Measurements from ENCODE around the gene CCR5.

Gene CCR5

DNA sequence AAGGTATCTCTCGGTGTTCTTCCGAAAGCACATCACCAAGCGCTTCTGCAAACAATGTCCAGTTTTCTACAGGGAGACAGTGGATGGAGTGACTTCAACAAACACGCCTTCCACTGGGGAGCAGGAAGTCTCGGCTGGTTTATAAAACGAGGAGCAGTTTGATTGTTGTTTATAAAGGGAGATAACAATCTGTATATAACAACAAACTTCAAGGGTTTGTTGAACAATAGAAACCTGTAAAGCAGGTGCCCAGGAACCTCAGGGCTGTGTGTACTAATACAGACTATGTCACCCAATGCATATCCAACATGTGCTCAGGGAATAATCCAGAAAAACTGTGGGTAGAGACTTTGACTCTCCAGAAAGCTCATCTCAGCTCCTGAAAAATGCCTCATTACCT is 12.3 kb upstream of the CCR5 start:
- no peak for DNase-seq (ENCODE audit: low read depth in 2 of 2)

- no peak for DNase-seq (ENCODE audit: low read depth in 2 of 2)
Measured at GRCh38 chr3:46359733-46360493, 10.8 kb upstream of the CCR5 start.

DNA sequence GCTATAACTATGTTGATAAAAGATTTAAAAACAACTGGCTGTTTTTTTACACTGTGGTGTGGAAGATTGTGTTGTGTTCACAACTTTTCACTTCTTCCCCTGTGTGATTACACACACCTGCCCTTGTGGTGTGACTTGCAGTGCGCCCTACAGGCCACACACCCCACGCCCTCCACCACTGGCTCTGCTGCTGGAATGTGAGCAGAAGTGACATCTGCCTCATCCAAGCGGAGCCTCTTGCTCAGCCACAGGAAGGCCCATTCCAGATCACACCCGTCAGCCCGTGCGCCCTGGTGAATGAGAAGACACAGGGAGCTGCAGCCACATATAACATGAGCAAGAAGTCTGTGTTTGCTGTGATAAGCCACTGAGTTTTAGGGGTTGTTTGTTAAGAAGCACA is 9.8 kb upstream of the CCR5 start:
- DNase-seq (ENCODE audit: low read depth in 2 of 2), result no peak

GRCh38 chr3:46361408-46362283 is 9.1 kb upstream of the CCR5 start:
- no peak for DNase-seq (ENCODE audit: low read depth in 2 of 2)

DNA sequence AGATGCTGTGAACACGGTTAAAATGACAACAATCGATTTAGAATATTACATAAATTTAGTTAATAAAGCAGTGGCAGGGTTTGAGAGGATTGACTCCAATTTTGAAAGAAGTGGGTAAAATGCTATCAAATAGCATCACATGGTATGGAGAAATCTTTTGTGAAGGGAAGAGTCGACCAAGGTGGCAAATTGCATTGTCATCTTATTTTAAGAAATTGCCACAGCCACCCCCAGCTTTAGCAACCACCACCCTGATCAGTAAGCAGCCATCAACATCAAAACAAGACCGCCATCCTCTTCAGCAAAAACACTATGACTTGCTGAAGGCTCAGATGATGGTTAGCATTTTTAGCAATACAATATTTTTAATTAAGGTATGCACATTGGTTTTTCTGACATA is 5.7 kb upstream of the CCR5 start:
- no peak for DNase-seq (ENCODE audit: low read depth in 2 of 2)

GRCh38 chr3:46365737-46366524 is 4.8 kb upstream of the CCR5 start:
- DNase-seq (ENCODE audit: low read depth in 2 of 2), result no peak

DNA sequence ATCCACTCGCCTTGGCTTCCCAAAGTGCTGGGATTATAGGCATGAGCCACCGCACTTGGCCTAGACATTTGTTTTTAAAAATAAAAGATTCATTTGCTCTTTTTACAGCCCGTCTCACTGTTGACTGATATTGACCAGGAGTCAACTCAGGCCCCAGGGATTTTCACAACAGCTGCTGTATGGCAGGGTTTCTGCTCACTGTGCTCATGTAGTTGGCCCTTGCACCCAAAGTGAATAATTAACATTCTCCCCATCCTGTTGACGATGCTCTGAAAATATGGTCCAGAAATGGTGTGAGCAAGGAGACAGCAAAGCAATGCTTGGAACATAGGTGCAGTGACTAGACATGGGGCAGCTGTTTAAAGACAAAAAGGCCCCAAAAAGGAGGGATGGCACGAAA is 2.9 kb upstream of the CCR5 start:
- DNase-seq (ENCODE audit: low read depth in 2 of 2), result no peak

- DNase-seq (ENCODE audit: low read depth in 2 of 2), result peak; percentile 31 to 38
Measured at GRCh38 chr3:46368569-46368968, 2.2 kb upstream of the CCR5 start.

GRCh38 chr3:46369151-46369550 is 1.6 kb upstream of the CCR5 start:
- DNase-seq (ENCODE audit: low read depth in 2 of 2), result no peak

- peak; percentile 11 to 20 for DNase-seq (ENCODE audit: low read depth in 2 of 2)
Measured at GRCh38 chr3:46369675-46370132, 1.0 kb upstream of the CCR5 start.

DNA sequence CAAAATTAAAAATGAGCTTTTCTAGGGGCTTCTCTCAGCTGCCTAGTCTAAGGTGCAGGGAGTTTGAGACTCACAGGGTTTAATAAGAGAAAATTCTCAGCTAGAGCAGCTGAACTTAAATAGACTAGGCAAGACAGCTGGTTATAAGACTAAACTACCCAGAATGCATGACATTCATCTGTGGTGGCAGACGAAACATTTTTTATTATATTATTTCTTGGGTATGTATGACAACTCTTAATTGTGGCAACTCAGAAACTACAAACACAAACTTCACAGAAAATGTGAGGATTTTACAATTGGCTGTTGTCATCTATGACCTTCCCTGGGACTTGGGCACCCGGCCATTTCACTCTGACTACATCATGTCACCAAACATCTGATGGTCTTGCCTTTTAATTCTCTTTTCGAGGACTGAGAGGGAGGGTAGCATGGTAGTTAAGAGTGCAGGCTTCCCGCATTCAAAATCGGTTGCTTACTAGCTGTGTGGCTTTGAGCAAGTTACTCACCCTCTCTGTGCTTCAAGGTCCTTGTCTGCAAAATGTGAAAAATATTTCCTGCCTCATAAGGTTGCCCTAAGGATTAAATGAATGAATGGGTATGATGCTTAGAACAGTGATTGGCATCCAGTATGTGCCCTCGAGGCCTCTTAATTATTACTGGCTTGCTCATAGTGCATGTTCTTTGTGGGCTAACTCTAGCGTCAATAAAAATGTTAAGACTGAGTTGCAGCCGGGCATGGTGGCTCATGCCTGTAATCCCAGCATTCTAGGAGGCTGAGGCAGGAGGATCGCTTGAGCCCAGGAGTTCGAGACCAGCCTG is 984 bp downstream of the CCR5 start:
- no peak for DNase-seq (ENCODE audit: low read depth in 2 of 2)

- no peak for DNase-seq (ENCODE audit: low read depth in 2 of 2)
Measured at GRCh38 chr3:46372492-46373359, 2.0 kb downstream of the CCR5 start.

DNA sequence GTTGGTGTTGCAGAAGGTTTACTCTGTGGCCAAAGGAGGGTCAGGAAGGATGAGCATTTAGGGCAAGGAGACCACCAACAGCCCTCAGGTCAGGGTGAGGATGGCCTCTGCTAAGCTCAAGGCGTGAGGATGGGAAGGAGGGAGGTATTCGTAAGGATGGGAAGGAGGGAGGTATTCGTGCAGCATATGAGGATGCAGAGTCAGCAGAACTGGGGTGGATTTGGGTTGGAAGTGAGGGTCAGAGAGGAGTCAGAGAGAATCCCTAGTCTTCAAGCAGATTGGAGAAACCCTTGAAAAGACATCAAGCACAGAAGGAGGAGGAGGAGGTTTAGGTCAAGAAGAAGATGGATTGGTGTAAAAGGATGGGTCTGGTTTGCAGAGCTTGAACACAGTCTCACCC is 4.0 kb downstream of the CCR5 start:
- DNase-seq (ENCODE audit: low read depth in 2 of 2), result no peak

- DNase-seq (ENCODE audit: low read depth in 2 of 2), result no peak
Measured at GRCh38 chr3:46375218-46375617, 4.5 kb downstream of the CCR5 start.

DNA sequence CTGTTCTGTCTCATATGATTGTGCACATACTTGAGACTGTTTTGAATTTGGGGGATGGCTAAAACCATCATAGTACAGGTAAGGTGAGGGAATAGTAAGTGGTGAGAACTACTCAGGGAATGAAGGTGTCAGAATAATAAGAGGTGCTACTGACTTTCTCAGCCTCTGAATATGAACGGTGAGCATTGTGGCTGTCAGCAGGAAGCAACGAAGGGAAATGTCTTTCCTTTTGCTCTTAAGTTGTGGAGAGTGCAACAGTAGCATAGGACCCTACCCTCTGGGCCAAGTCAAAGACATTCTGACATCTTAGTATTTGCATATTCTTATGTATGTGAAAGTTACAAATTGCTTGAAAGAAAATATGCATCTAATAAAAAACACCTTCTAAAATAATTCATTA is 5.1 kb downstream of the CCR5 start:
- DNase-seq (ENCODE audit: low read depth in 2 of 2), result no peak

- DNase-seq (ENCODE audit: low read depth in 2 of 2), result peak; percentile 55 to 63
Measured at GRCh38 chr3:46378426-46378942, 7.7 kb downstream of the CCR5 start.

DNA sequence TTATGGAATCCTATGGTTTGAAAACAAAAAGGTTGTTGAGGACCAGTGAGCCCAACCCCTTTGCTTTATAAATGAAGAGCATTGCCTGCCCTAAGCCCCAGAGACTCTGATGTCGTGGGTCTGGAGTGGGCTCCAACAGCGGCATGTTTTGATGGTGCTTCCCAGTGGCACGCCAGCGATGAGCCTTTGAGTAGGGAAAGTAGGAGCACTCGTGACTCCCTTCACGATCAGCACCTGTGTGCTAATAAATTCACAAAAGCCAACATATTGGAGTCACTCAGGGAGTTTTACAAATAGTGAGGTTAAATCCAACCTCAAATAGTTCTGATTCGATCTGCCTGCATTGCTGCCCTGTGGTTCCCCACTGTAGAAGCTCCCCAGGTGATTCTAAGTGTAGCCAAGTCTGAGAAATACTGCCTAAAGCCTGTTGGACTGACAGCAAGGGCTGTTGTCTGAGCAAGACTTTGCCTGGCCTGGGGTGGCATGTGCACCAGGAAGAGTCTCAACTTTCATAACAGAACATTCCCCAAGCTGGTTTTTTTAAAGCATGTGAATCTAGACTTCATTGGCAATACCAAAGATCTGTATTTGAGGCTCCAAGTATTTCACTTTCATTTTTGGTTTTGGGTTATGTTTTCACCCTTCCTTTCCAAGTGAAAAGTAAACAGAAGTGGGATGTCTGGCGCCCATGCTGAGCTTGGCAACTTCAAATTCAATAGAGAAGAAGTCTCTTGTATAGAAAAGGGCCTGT is 9.9 kb downstream of the CCR5 start:
- no peak for DNase-seq (ENCODE audit: low read depth in 2 of 2)

DNA sequence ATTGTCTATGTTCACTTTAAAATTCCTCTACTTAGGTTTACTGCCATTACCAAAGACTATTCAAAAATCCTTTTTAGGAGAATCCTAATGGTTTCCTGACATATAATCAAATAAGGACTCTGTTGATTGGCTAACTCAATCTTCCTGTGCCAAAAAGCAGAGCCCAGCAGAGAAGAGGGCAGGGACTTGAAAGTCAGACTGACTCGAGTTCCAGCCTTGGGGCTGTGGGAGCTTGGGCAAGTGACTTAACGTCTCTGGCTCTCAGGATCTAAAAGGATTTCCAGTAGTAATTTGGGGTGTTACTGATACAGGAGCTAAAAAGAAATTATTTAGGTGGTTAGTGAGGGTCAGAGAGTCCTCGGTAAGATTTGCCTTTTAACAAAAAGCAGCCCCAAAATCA is 10.9 kb downstream of the CCR5 start:
- DNase-seq (ENCODE audit: low read depth in 2 of 2), result no peak

DNA sequence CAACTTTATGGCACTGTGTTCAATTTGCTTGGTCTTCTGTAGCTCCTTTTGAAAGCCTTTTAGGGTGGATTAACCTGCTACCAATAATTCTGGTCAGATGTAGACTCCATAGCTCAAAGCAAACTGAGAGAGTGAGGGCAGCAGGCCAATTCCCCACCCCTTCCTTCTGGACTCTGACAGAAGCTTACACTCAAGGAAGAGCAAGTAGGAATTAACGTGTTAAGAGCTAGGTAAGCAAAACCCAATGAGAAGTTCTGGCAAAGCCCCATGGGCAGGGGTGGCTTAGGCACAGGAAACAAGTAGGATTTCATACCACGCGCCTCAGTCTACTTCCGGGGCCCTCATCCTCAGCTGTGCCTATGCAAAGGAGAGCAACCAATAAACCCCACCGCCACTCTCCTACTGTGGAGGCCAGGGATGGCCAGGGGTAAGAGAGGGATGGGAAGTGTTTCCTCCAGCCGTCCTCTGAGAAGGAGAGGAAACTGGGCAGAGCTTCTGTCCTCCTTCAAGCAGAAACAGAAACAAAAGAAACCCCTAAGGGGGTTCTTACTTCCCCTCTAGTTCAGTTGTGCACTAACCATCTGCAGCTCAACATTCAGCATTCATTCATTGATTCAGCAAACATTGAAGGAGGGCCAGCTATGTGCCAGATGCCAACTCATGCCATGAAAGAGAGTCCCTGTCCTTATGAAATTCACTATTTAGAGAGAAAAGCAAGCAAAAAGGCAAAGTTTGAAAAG is 12.6 kb downstream of the CCR5 start:
- DNase-seq (ENCODE audit: low read depth in 2 of 2), result no peak

Measured in stimulated activated CD8-positive, alpha-beta memory T cell treated with anti-CD3 and anti-CD28 coated beads, Interleukin-2, amount 100 ng/mL, for 48 hours (primary cell).